GM12801 (cell line): Measurements from ENCODE around the gene WFDC11.

ENCODE experiments used
- TF ChIP-seq, protein P1 (sequence below): IDR thresholded peaks from one replicate; pipeline ENCODE4 v1.5.1; 2011; ENCODE audit warnings: control low read depth; ENCODE audit not compliant: insufficient read length; ENCODE audit errors: extremely low read depth

The WFDC11 gene

GRCh38 chr20:45607810-45608209 is 62.2 kb downstream of the WFDC11 start:
- TF ChIP-seq, protein P1, sequence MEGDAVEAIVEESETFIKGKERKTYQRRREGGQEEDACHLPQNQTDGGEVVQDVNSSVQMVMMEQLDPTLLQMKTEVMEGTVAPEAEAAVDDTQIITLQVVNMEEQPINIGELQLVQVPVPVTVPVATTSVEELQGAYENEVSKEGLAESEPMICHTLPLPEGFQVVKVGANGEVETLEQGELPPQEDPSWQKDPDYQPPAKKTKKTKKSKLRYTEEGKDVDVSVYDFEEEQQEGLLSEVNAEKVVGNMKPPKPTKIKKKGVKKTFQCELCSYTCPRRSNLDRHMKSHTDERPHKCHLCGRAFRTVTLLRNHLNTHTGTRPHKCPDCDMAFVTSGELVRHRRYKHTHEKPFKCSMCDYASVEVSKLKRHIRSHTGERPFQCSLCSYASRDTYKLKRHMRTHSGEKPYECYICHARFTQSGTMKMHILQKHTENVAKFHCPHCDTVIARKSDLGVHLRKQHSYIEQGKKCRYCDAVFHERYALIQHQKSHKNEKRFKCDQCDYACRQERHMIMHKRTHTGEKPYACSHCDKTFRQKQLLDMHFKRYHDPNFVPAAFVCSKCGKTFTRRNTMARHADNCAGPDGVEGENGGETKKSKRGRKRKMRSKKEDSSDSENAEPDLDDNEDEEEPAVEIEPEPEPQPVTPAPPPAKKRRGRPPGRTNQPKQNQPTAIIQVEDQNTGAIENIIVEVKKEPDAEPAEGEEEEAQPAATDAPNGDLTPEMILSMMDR = no peak
